Mesenchymal stem cell (in vitro differentiated cells and primary cell): ENCODE results near the gene CCDC124.

Experiments
- DNase-seq: peaks from one replicate; pipeline ENCODE4 v3.0.0-alpha.2; 2013
- H2AFZ ChIP-seq: one replicate; pipeline ENCODE4 v1.6.1; 2013; ENCODE audit warnings: low read depth, mild to moderate bottlenecking, control low read depth, inconsistent platforms, low read length, moderate library complexity
- H2AK5ac ChIP-seq: 2 replicates; pipeline ENCODE4 v1.6.1; 2013; ENCODE audit warnings: low read length, moderate library complexity, mild to moderate bottlenecking, inconsistent platforms; ENCODE audit not compliant: severe bottlenecking
- H2BK120ac ChIP-seq: one replicate; pipeline ENCODE4 v1.6.1; 2013; ENCODE audit warnings: low read depth, mild to moderate bottlenecking, inconsistent platforms, low read length, moderate library complexity
- H2BK12ac ChIP-seq, 2 experiments: one replicate each; pipeline ENCODE4 v1.6.1; 2013; ENCODE audit warnings: inconsistent platforms in 2 of 2, low read length in 2 of 2, mild to moderate bottlenecking in 2 of 2, moderate library complexity in 2 of 2, control low read depth in 1 of 2
- H2BK15ac ChIP-seq: one replicate; pipeline ENCODE4 v1.6.1; 2013; ENCODE audit warnings: mild to moderate bottlenecking, low read depth, inconsistent platforms; ENCODE audit not compliant: poor library complexity, severe bottlenecking
- H2BK5ac ChIP-seq: 2 replicates; pipeline ENCODE4 v1.6.1; 2013; ENCODE audit warnings: low read depth, mild to moderate bottlenecking, low read length, control low read depth, inconsistent platforms; ENCODE audit not compliant: poor library complexity, severe bottlenecking
- H3K14ac ChIP-seq, 2 experiments: one replicate each; pipeline ENCODE4 v1.6.1; 2013; ENCODE audit warnings: inconsistent platforms in 2 of 2, low read length in 2 of 2, control low read depth in 1 of 2, mild to moderate bottlenecking in 1 of 2, moderate library complexity in 1 of 2
- H3K18ac ChIP-seq, 2 experiments: one replicate each; pipeline ENCODE4 v1.6.1; 2013; ENCODE audit warnings: inconsistent platforms in 2 of 2, low read length in 2 of 2, control low read depth in 1 of 2, low read depth in 1 of 2, mild to moderate bottlenecking in 1 of 2
- H3K23ac ChIP-seq, 2 experiments: one replicate each; pipeline ENCODE4 v1.6.1; 2013; ENCODE audit warnings: inconsistent platforms in 2 of 2, low read length in 2 of 2, mild to moderate bottlenecking in 2 of 2, moderate library complexity in 2 of 2, control low read depth in 1 of 2
- H3K27ac ChIP-seq: 2 replicates; pipeline ENCODE4 v1.5.1; 2013; ENCODE audit warnings: mild to moderate bottlenecking, moderate library complexity, low read length, control low read depth, inconsistent platforms; ENCODE audit not compliant: poor library complexity, severe bottlenecking
- H3K27me3 ChIP-seq, 2 experiments: 2 replicates each; pipeline versions ENCODE4 v1.6.1 to v1.7.0; 2013; ENCODE audit warnings: low read length in 2 of 2, mild to moderate bottlenecking in 2 of 2, moderate library complexity in 2 of 2, control low read depth in 1 of 2, inconsistent platforms in 1 of 2; ENCODE audit not compliant: control insufficient read depth in 1 of 2, insufficient read depth in 1 of 2
- H3K36me3 ChIP-seq, 2 experiments: 2 replicates each; pipeline versions ENCODE4 v1.6.1 to v1.7.0; 2013; ENCODE audit warnings: low read length in 2 of 2, control low read depth in 1 of 2, inconsistent platforms in 1 of 2, low read depth in 1 of 2, mild to moderate bottlenecking in 1 of 2; ENCODE audit not compliant: insufficient read depth in 2 of 2, control insufficient read depth in 1 of 2
- H3K4ac ChIP-seq, 2 experiments: one replicate each; pipeline ENCODE4 v1.6.1; 2013; ENCODE audit warnings: inconsistent platforms in 2 of 2, low read length in 2 of 2, mild to moderate bottlenecking in 2 of 2, moderate library complexity in 2 of 2, control low read depth in 1 of 2, low read depth in 1 of 2
- H3K4me1 ChIP-seq: 2 replicates; pipeline ENCODE4 v1.6.1; 2013; ENCODE audit warnings: low read depth, low read length, control low read depth; ENCODE audit not compliant: control insufficient read depth, insufficient read depth
- H3K4me2 ChIP-seq: 2 replicates; pipeline ENCODE4 v1.6.1; 2013; ENCODE audit warnings: low read length, mild to moderate bottlenecking, inconsistent platforms; ENCODE audit not compliant: poor library complexity, severe bottlenecking
- H3K4me3 ChIP-seq, 2 experiments: 2 replicates each; pipeline versions ENCODE4 v1.5.1 to v1.7.0; 2013; ENCODE audit warnings: low read length in 2 of 2, mild to moderate bottlenecking in 2 of 2, control low read depth in 1 of 2, low read depth in 1 of 2; ENCODE audit not compliant: insufficient read depth in 1 of 2
- H3K79me1 ChIP-seq: replicated peaks from 2 replicates; pipeline ENCODE4 v1.6.1; 2013; ENCODE audit warnings: mild to moderate bottlenecking, control low read depth, low read length, inconsistent platforms; ENCODE audit not compliant: poor library complexity, severe bottlenecking
- H3K9ac ChIP-seq: 2 replicates; pipeline ENCODE4 v1.7.0; 2013; ENCODE audit warnings: mild to moderate bottlenecking, low read length, moderate library complexity
- H3K9me3 ChIP-seq: 2 replicates; pipeline ENCODE4 v1.7.0; 2013; ENCODE audit warnings: mild to moderate bottlenecking, low read length; ENCODE audit not compliant: control insufficient read depth
- H4K8ac ChIP-seq: one replicate; pipeline ENCODE4 v1.6.1; 2013; ENCODE audit warnings: inconsistent platforms, mild to moderate bottlenecking, low read length, moderate library complexity
- H4K91ac ChIP-seq: one replicate; pipeline ENCODE4 v1.6.1; 2013; ENCODE audit warnings: mild to moderate bottlenecking, low read length, inconsistent platforms
- WGBS: methylation state at CpG from one replicate; pipeline ENCODE4 v1.1.7; 2013; ENCODE audit warnings: mixed read lengths; 5-methylcytosine and 5-hydroxymethylcytosine counted together

CCDC124 gene

DNA sequence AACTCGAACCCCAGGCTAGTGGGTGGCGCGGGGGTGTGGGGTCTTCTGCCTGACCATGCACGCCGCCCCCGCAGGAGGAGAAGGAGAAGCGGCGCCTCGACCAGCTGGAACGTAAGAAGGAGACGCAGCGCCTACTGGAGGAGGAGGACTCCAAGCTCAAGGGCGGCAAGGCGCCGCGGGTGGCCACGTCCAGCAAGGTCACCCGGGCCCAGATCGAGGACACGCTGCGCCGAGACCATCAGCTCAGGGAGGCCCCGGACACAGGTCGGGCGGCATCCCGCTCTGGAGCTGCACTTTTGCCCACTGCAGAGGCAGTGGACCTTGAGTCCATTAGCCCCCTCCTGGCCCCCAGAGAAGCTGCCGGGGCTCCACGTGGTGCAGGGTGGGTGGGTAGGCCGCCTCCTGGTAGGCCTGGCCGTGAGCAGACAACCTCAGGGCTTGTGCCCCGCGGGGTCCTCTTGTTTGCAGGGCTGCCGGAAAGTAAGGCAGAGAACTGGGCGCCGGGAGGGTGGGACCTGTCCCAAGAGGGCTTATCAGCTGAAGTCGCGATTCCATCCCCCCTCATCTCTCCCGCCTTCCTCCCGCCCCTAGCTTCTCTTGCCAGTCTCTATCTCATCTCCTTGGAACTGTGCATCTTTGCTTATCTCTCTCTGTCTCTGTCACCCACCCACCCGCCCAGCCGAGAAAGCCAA, 9.9 kb downstream of the CCDC124 start:
- Histone ChIP-seq H3K14ac (no peak overlapping the region), H3K4ac (no peak overlapping the region), H3K23ac (no peak overlapping the region), H3K4me1 (peaks cover 12% of the 10 kb centered on the region), H2BK12ac (no peak overlapping the region), H4K91ac (no peak overlapping the region), H3K9me3 (no peaks in the 10 kb centered on the region), H2BK120ac (no peak overlapping the region), H3K79me1 (peaks cover 14% of the 10 kb centered on the region), H3K36me3 (peaks cover 9 to 57% of the 10 kb centered on the region in 2 experiments), H2BK5ac (no peak overlapping the region), H4K8ac (no peak overlapping the region), H3K18ac (no peak overlapping the region), H3K4me3 (no peak overlapping the region), H2AFZ (no peak overlapping the region), H2AK5ac (no peak overlapping the region), H3K4me2 (no peak overlapping the region), H3K27ac (no peak overlapping the region), H3K27me3 (no peaks in the 10 kb centered on the region), H2BK15ac (no peak overlapping the region), H3K9ac (no peak overlapping the region)
- DNase-seq: no peak
- 94% methylated on average over 41 of the region's 41 CpGs for WGBS

- H2BK12ac ChIP-seq: no peak overlapping the region
- H4K8ac ChIP-seq: no peak overlapping the region
- H3K36me3 ChIP-seq: peaks cover 9 to 55% of the 10 kb centered on the region in 2 experiments
- peaks cover 14% of the 10 kb centered on the region for H3K79me1 ChIP-seq
- peaks cover 0 to under 1% of the 10 kb centered on the region in 2 experiments for H3K27me3 ChIP-seq
- H3K18ac ChIP-seq: no peak overlapping the region
- H3K9me3 ChIP-seq: no peaks in the 10 kb centered on the region
- H2AK5ac ChIP-seq: no peak overlapping the region
- no peak overlapping the region for H4K91ac ChIP-seq
- H3K9ac ChIP-seq: no peak overlapping the region
- H3K4me3 ChIP-seq: no peak overlapping the region
- no peak overlapping the region for H2AFZ ChIP-seq
- H3K14ac ChIP-seq: no peak overlapping the region
- DNase-seq: no peak
- H3K4me2 ChIP-seq: no peak overlapping the region
- no peak overlapping the region for H2BK120ac ChIP-seq
- no peak overlapping the region for H2BK5ac ChIP-seq
- no peak overlapping the region for H3K27ac ChIP-seq
- peaks cover 16% of the 10 kb centered on the region for H3K4me1 ChIP-seq
- 86% methylated on average over 57 of the region's 57 CpGs for WGBS
- H2BK15ac ChIP-seq: no peak overlapping the region
- no peak overlapping the region for H3K23ac ChIP-seq
- H3K4ac ChIP-seq: no peak overlapping the region
These were observed 10.7 kb downstream of the CCDC124 start for GRCh38 chr19:17943274-17944221.

DNA sequence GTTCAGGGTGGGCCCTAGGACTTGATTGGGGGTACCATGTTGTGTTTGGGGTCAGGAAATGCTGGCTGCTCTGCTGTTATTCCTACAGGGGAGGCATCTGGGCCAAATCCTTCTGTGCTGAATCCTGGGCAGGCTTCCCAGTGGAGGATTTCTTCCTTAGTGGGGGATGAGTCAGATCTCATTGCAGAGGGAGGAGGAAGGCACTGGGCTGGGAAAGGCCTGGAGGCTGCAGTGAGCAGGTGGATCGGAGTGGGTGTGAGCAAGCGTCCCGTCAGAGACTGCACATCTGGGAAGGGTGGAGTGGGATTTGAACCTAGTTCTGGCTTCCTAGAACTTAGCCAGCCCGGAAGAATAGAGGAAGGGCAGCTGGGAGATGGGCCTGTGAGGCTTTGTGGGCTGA, 11.5 kb downstream of the CCDC124 start:
- H3K9me3 ChIP-seq: no peaks in the 10 kb centered on the region
- no peak overlapping the region for H3K23ac ChIP-seq
- H3K4me1 ChIP-seq: peaks cover 21% of the 10 kb centered on the region
- no peak overlapping the region for H2BK15ac ChIP-seq
- no peak overlapping the region for H3K27ac ChIP-seq
- H2AK5ac ChIP-seq: no peak overlapping the region
- no peak overlapping the region for H2BK120ac ChIP-seq
- no peak overlapping the region for H4K8ac ChIP-seq
- H3K18ac ChIP-seq: no peak overlapping the region
- H3K36me3 ChIP-seq: peaks cover 9 to 48% of the 10 kb centered on the region in 2 experiments
- peak; percentile 35 for DNase-seq
- H3K14ac ChIP-seq: no peak overlapping the region
- no peak overlapping the region for H2BK5ac ChIP-seq
- no peak overlapping the region for H3K4me2 ChIP-seq
- H3K4me3 ChIP-seq: no peak overlapping the region
- 87% methylated on average over 4 of the region's 4 CpGs for WGBS
- no peak overlapping the region for H2AFZ ChIP-seq
- H2BK12ac ChIP-seq: no peak overlapping the region
- H3K9ac ChIP-seq: no peak overlapping the region
- no peak overlapping the region for H3K4ac ChIP-seq
- H4K91ac ChIP-seq: no peak overlapping the region
- peaks cover 11% of the 10 kb centered on the region for H3K79me1 ChIP-seq
- H3K27me3 ChIP-seq: peaks cover 6 to 8% of the 10 kb centered on the region in 2 experiments
